IPS-15b (cell line): ENCODE measurements around the gene TPM3.
"Not testable (repeated sequence)": the region's sequence is repeated elsewhere in the genome, so short reads cannot be mapped to it uniquely, and the experiment has no call there.

ENCODE experiments used
- H3K27me3 ChIP-seq: one replicate; pipeline ENCODE4 v1.6.1; 2013; ENCODE audit warnings: low read length; ENCODE audit not compliant: control insufficient read depth, insufficient read depth
- H3K36me3 ChIP-seq: one replicate; pipeline ENCODE4 v1.6.1; 2013; ENCODE audit warnings: low read length; ENCODE audit not compliant: control insufficient read depth, insufficient read depth
- H3K4me1 ChIP-seq: one replicate; pipeline ENCODE4 v1.6.1; 2013; ENCODE audit warnings: mild to moderate bottlenecking, low read length; ENCODE audit not compliant: control insufficient read depth, insufficient read depth
- H3K4me3 ChIP-seq: one replicate; pipeline ENCODE4 v1.5.1; 2013; ENCODE audit warnings: low read depth, low read length
- H3K9ac ChIP-seq: one replicate; pipeline ENCODE4 v1.6.1; 2013; ENCODE audit warnings: low read depth, mild to moderate bottlenecking, low read length
- H3K9me3 ChIP-seq: one replicate; pipeline ENCODE4 v1.6.1; 2013; ENCODE audit warnings: mild to moderate bottlenecking, low read length; ENCODE audit not compliant: control insufficient read depth, insufficient read depth

The TPM3 gene

GRCh38 chr1:154191990-154192461 lies at the start of gene TPM3:
TSS of gene TPM3 (minus strand) at chr1:154192100. CDS start at chr1:154192018, 82 bp downstream.
- no peak within 1 kb of the TSS for H3K9ac ChIP-seq
- no peaks in the 10 kb centered on the region for H3K36me3 ChIP-seq
- H3K4me3 ChIP-seq: no peak within 1 kb of the TSS
- H3K4me1 ChIP-seq: peaks cover 17% of the 10 kb centered on the region
- no peaks in the 10 kb centered on the region for H3K27me3 ChIP-seq
- no peaks in the 10 kb centered on the region for H3K9me3 ChIP-seq

- Histone ChIP-seq H3K36me3 (peaks cover 42% of the 10 kb centered on the region), H3K4me1 (no peaks in the 10 kb centered on the region), H3K27me3 (no peaks in the 10 kb centered on the region), H3K9me3 (no peaks in the 10 kb centered on the region), H3K9ac (no peak overlapping the region), H3K4me3 (no peak overlapping the region)
These were observed 48.5 kb upstream of the TPM3 start for GRCh38 chr1:154240294-154240833.

- no peaks in the 10 kb centered on the region for H3K9me3 ChIP-seq
- no peak overlapping the region for H3K9ac ChIP-seq
- no peaks in the 10 kb centered on the region for H3K27me3 ChIP-seq
- H3K4me3 ChIP-seq: no peak overlapping the region
- H3K36me3 ChIP-seq: peaks cover 44% of the 10 kb centered on the region
- no peaks in the 10 kb centered on the region for H3K4me1 ChIP-seq
These were observed 47.6 kb upstream of the TPM3 start for GRCh38 chr1:154239491-154239890.

DNA sequence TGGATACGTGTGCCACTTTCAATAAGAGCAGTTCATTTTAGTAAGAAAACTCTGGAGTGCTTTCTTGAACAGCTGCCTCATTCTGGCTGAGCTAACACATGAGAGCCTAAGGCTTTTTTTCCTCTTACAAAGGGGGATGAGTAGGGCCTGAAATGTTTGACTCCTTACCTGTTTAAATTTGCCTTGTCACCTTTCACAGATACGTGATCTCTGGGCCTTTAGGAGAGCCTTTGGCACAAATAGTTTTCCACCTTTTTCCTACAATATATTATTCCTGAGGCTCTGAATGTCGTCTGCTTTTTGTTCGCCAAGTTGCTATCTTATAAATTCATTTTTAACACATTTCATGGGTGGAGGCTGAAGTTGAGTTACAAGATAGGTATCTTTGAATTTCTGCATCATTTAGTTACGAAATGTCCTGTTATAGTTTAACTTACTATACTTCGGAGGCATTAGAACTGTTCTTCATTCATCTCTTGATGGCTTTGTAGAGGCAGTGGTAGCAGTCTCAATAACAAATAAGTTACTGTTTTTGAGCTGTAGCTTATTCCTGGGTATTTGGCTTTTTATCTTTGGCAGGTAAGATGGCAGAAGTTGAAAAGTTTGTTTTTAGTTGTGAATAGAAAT lies 46.1 kb upstream of the TPM3 start:
- no peak overlapping the region for H3K4me3 ChIP-seq
- H3K4me1 ChIP-seq: no peaks in the 10 kb centered on the region
- no peaks in the 10 kb centered on the region for H3K9me3 ChIP-seq
- H3K36me3 ChIP-seq: peaks cover 42% of the 10 kb centered on the region
- H3K9ac ChIP-seq: no peak overlapping the region
- no peaks in the 10 kb centered on the region for H3K27me3 ChIP-seq

- Histone ChIP-seq H3K9ac (no peak overlapping the region), H3K4me1 (no peaks in the 10 kb centered on the region), H3K36me3 (peaks cover 42% of the 10 kb centered on the region), H3K27me3 (no peaks in the 10 kb centered on the region), H3K9me3 (no peaks in the 10 kb centered on the region), H3K4me3 (no peak overlapping the region)
These were observed 45.5 kb upstream of the TPM3 start for GRCh38 chr1:154237435-154237834.

- Histone ChIP-seq H3K9ac (no peak overlapping the region), H3K36me3 (peaks cover 37% of the 10 kb centered on the region)
These were observed 45.0 kb upstream of the TPM3 start for GRCh38 chr1:154236855-154237254.

DNA sequence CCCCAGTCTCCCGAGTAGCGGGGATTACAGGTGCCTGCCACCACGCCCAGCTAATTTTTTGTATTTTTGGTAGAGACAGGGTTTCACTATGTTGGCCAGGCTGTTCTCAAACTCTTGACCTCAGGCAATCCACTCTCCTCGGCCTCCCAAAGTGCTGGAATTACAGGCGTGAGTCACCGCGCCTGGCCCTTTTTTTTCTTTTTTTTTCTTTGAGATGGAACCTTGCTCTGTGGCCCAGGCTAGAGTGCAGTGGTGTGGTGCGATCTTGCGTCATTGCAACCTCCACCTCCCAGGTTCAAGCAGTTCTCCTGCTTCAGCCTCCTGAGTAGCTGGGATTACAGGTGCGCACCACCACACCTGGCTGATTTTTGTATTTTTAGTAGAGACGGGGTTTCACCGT lies 41.2 kb upstream of the TPM3 start:
- not testable (repeated sequence) for H3K9me3 ChIP-seq, H3K4me1 ChIP-seq, H3K27me3 ChIP-seq, H3K9ac ChIP-seq, H3K4me3 ChIP-seq
- peaks cover 51% of the 10 kb centered on the region for H3K36me3 ChIP-seq

More at GRCh38 chr1:154236855-154237254, 45.0 kb upstream of the TPM3 start:
- Histone ChIP-seq H3K4me3 (no peak overlapping the region), H3K4me1 (no peaks in the 10 kb centered on the region), H3K9me3 (no peaks in the 10 kb centered on the region), H3K27me3 (no peaks in the 10 kb centered on the region)

- not testable (repeated sequence) for H3K9ac ChIP-seq, H3K4me3 ChIP-seq, H3K4me1 ChIP-seq, H3K9me3 ChIP-seq, H3K27me3 ChIP-seq
- peaks cover 45% of the 10 kb centered on the region for H3K36me3 ChIP-seq
These were observed 39.2 kb upstream of the TPM3 start for GRCh38 chr1:154231112-154231511.

GRCh38 chr1:154225370-154225769 lies 33.5 kb upstream of the TPM3 start:
- Histone ChIP-seq H3K4me1 (peaks cover 10% of the 10 kb centered on the region), H3K9ac (no peak overlapping the region)

GRCh38 chr1:154223621-154224020 lies 31.7 kb upstream of the TPM3 start:
- Histone ChIP-seq H3K9ac (no peak overlapping the region), H3K4me1 (peaks cover 10% of the 10 kb centered on the region), H3K4me3 (no peak overlapping the region), H3K27me3 (no peaks in the 10 kb centered on the region), H3K36me3 (peaks cover 22% of the 10 kb centered on the region), H3K9me3 (no peaks in the 10 kb centered on the region)

More at GRCh38 chr1:154225370-154225769, 33.5 kb upstream of the TPM3 start:
- no peak overlapping the region for H3K4me3 ChIP-seq
- H3K9me3 ChIP-seq: no peaks in the 10 kb centered on the region
- peaks cover 32% of the 10 kb centered on the region for H3K36me3 ChIP-seq
- no peaks in the 10 kb centered on the region for H3K27me3 ChIP-seq

DNA sequence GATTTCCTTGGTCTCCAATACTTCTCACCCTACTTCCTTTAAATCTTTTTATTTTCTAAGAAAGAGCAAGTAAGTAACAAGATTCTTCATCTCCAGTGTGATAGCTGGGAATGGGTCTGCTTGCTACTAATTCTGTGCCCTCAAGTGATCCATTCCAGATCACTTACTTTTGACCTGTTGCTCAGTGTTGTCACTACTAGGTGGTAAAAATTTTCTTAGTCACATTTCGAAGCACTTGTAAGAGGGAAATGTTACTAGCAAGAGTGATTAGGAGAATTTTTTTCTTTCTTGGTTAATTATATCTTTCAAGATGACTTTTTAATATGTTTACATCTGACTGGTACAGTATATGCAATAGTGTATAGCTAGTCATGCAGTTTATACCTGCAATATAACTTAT lies 31.0 kb upstream of the TPM3 start:
- Histone ChIP-seq H3K9me3 (no peaks in the 10 kb centered on the region), H3K4me3 (peak overlapping the region; percentile 14), H3K9ac (no peak overlapping the region), H3K27me3 (no peaks in the 10 kb centered on the region), H3K4me1 (peaks cover 10% of the 10 kb centered on the region), H3K36me3 (peaks cover 18% of the 10 kb centered on the region)

GRCh38 chr1:154222518-154222917 lies 30.6 kb upstream of the TPM3 start:
- H3K27me3 ChIP-seq: no peaks in the 10 kb centered on the region
- H3K36me3 ChIP-seq: peaks cover 14% of the 10 kb centered on the region
- H3K4me3 ChIP-seq: peak overlapping the region; percentile 93
- no peaks in the 10 kb centered on the region for H3K9me3 ChIP-seq
- peaks cover 10% of the 10 kb centered on the region for H3K4me1 ChIP-seq
- no peak overlapping the region for H3K9ac ChIP-seq
